Right lobe of liver (tissue), 4 donors: ENCODE measurements around the gene TMEM179.

Source experiments
- CTCF ChIP-seq, 4 donors: fragments of 200-600 bp in 3 of 4; fragments of 450-650 bp in 1 of 4; IDR thresholded peaks; one replicate each; pipeline versions ENCODE4 v1.5.1 to v1.8.0; 2016 to 2022; ENCODE audit warnings: antibody characterized with exemption in 4 of 4, mild to moderate bottlenecking in 2 of 4
- POLR2A ChIP-seq: fragments of 450-650 bp; IDR thresholded peaks from one replicate; pipeline ENCODE4 v1.6.1; 2017; ENCODE audit warnings: antibody characterized with exemption, mild to moderate bottlenecking
- donor health status: DM: no; HTN: no; CAD: no.
- donor health status: DM: no; HTN: no; CAD: no.
- donor health status: DM: no; HTN: yes; CAD: no.

GRCh38 chr14:104598910-104599273 is 5.7 kb downstream of the TMEM179 start:
- no peak for TF ChIP-seq CTCF (IDR thresholded peaks at IDR 0.05)
- TF ChIP-seq POLR2A = no peak
